Skeletal muscle cell (primary cell): ENCODE results near the gene ABCC1.
A peak's percentile ranks its signal among the peaks of the same experiment; 100 is the strongest.

ENCODE experiments used
- DNase-seq: peaks from one replicate; pipeline ENCODE4 v3.0.0-alpha.2; 2010; ENCODE audit warnings: low read depth
- H3K4me3 ChIP-seq: 2 replicates; pipeline ENCODE4 v1.5.1; 2011; ENCODE audit warnings: low read depth, mild to moderate bottlenecking, control low read depth, low read length, moderate library complexity

The ABCC1 gene

GRCh38 chr16:16113076-16113475 lies 163.7 kb downstream of the ABCC1 start:
- no peak overlapping the region for H3K4me3 ChIP-seq
- DNase-seq = no peak

DNA sequence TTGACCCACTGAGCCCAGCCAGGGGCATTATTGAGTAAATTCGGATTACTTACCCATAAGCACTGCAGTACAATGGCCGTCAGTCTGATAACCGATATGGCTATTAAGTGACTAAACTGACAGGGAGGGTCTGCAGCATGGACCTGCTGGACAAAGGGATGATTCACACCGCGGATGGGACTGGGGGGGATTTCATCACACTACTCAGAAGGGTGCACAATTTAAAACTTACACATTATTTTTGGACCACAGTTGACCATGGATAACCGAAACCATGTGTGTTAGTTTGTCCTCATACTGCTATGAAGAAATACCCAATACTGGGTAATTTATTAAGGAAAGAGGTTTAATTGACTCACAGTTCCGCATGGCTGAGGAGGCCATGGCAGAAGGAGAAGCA lies 167.4 kb downstream of the ABCC1 start:
- no peak for DNase-seq
- no peak overlapping the region for H3K4me3 ChIP-seq

DNA sequence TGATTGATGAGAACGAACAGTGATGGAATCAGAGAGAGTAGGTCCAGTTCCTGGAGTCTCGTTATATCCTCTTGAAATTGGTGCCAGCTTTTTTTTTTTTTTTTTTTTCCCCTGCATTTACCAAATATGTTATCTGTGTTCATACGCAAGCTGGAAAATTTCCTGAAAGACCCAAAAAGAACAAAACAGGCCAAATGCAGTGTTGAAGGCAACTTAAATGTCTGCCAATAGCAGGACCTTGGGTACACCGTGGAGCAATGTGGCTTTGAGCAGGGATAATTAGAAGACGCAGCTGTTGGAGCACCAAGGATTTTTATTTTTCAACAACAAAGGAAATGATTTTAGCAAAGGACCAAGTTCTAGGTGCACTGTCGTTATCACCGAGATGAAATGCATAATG lies 168.9 kb downstream of the ABCC1 start:
- DNase-seq = no peak

DNA sequence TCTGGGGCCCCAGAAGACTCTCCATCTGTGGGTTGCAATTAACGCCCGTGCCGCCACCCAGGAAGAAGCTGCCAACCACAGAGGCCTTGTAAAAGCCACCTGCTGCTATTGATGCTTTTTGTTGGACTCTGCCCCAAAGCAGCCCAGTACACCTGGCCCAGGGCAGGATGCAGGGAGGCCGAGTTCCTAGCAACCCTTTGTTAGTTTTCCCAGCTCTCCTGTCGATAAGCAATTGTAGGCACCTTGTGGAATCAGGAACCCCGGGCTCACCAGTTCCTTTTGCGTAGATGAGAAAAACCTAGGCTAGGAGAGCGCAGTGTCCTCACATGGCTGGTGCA lies 170.6 kb downstream of the ABCC1 start:
- H3K4me3 ChIP-seq = no peak overlapping the region
- DNase-seq = no peak

More for the DNA sequence above, 168.9 kb downstream of the ABCC1 start:
- H3K4me3 ChIP-seq = no peak overlapping the region

DNA sequence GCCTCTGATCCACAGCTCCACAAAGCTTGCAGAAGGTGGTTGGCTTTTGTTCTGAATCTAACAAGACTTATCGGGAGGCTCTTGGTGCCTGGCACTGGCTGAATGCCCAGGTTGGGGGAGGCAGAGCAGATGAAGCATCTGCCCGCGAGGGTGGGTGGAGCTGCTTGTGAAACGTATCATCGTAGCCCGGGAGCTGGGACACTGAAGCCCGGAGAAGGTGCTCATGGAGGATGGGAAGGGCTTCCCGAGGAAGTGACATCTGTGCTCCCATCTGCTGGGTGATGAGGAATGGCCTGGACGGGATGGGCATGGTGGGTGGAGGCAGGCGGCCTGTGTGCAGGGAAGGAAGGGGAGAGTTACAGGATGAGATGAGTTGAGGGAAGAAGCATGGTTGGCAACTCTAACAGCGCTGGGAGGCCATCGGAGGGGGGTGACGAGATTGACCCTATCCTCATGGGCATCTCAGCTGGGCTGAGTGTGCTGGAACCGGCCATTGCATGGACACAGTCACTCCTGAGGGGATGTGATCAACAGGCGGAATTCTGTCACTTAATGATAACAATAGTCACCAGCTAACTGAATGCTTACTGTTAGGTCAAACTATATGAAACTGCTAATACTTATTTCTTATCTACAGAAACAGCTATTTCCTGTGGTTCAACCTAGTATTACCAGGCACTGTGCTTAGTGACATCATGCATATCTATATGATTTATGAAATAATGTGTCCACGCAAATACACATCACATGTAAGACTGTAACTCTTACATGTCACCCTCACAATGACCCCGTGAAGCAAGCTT lies 171.2 kb downstream of the ABCC1 start:
- no peak for DNase-seq
- no peak overlapping the region for H3K4me3 ChIP-seq

- H3K4me3 ChIP-seq = no peak overlapping the region
- no peak for DNase-seq
These were observed 171.8 kb downstream of the ABCC1 start for GRCh38 chr16:16121185-16121727.

- no peak for DNase-seq
- H3K4me3 ChIP-seq = no peak overlapping the region
These were observed 172.8 kb downstream of the ABCC1 start for GRCh38 chr16:16122264-16122663.

GRCh38 chr16:16124438-16124837 lies 175.0 kb downstream of the ABCC1 start:
- DNase-seq = no peak
- no peak overlapping the region for H3K4me3 ChIP-seq

- H3K4me3 ChIP-seq = no peak overlapping the region
- no peak for DNase-seq
These were observed 175.6 kb downstream of the ABCC1 start for GRCh38 chr16:16124974-16125373.

DNA sequence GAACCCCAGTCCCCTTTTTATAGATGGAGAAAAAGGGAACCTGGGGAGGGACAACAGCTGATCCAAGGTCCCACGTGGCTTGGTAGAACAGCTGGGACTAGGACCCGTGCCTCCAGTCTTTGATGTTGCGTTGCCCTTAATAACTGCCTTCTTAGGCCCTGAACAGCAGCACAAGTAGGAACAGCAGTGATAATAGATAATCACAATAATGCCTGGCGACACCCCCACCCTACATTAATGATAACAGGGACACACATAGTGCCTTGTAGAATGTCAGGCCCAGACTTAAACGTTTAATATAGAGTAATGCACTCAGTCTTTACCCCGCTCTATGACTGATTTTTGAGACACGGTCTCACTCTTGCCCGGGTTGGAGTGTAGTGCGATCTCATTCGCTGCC lies 177.5 kb downstream of the ABCC1 start:
- no peak overlapping the region for H3K4me3 ChIP-seq
- no peak for DNase-seq

- H3K4me3 ChIP-seq = no peak overlapping the region
- DNase-seq = peak; percentile 25
These were observed 178.2 kb downstream of the ABCC1 start for GRCh38 chr16:16127469-16128116.

DNA sequence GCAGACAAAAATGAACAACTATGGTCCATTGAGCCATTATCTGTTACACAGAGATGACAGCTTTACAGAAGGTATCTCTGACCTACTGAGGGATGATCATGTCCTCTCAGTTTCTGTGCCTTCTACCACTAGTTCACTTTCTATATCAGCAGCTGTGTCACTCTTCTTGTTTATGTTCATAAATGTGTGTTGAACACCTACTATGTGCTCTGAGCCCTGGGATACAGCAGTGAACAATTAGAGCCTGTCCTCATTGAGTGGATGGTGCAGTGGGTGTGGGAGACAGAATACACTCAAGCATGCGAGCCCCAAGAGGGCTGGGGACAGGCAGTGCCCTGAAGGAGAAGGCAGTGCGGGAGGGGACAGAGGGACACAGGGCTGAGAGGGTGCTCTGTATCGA lies 181.8 kb downstream of the ABCC1 start:
- no peak overlapping the region for H3K4me3 ChIP-seq
- no peak for DNase-seq

DNA sequence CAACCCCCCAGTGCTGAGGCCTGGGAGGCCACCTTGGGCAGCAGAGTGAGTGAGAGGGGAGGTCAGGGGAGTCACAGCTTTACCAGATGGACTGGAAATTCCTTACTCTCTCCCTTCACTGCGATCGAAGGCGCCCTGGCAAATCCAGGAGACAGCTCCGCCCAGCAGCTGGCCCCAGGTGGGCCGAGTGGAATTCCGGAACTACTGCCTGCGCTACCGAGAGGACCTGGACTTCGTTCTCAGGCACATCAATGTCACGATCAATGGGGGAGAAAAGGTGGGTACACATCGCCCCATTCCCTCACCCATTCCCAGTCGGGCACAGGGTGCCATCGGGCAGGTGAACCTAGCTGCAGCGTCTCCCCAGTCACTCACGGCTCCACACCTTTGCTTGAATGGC lies 182.2 kb downstream of the ABCC1 start:
- H3K4me3 ChIP-seq = no peak overlapping the region
- DNase-seq = no peak

- no peak for DNase-seq
- H3K4me3 ChIP-seq = no peak overlapping the region
These were observed 184.7 kb downstream of the ABCC1 start for GRCh38 chr16:16133943-16134604.

DNA sequence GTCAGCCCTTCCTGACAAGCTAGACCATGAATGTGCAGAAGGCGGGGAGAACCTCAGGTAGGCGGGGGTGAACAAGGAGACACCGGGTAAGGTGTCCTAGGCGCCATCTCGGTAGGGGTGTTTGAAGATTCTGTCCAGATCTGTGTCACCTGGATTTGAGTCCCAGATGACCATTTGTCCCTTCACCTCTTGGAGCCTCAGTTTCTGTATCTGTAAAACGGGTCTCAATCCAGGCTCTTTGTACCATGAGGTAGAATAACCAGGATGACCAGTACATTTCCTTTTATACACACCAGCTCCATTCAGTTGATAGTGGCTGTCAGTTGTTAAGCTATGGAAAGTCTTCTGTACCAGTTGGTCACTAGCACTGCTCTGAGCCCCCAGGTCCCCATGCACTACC lies 187.2 kb downstream of the ABCC1 start:
- no peak overlapping the region for H3K4me3 ChIP-seq
- no peak for DNase-seq

DNA sequence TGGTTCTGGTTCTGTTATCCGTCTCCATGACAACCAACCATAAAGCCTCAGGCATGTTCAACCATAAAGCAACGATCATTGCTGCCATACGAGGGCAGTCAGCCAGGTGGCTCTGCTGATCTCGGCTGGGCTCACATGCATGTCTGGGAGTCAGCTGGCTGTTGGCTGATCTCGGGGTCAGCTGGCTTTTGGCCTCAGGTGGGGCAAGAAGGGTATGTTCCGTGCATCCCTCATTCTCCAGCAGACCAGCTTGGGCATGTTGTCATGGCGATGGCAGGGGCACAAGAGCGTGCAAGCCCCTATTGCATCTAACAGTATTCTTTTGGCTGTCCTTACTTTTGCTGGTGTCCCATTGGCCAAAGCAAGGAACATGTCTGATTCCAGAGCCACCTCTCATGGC lies 187.7 kb downstream of the ABCC1 start:
- no peak for DNase-seq
- no peak overlapping the region for H3K4me3 ChIP-seq

DNA sequence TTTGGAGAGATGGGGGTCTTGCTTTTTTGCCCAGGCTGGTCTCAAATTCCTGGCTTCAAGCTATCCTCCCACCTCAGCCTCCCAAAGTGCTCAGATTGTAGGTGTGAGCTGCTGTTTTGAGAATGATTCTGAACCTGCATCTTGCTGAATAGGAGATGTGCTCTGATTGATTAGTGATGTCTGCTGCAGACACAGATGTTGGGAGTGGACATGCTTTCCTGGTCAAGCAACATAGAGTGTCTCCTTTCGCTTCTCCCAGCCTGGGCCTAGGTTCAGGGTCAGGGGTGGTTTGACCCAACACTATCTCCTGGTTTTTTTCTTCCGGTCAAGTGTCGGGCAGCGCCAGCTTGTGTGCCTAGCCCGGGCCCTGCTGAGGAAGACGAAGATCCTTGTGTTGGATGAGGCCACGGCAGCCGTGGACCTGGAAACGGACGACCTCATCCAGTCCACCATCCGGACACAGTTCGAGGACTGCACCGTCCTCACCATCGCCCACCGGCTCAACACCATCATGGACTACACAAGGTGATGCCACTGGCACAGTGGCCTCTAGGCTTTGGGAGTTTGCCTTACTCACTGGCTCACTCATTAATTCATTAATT lies 188.7 kb downstream of the ABCC1 start:
- no peak overlapping the region for H3K4me3 ChIP-seq

DNA sequence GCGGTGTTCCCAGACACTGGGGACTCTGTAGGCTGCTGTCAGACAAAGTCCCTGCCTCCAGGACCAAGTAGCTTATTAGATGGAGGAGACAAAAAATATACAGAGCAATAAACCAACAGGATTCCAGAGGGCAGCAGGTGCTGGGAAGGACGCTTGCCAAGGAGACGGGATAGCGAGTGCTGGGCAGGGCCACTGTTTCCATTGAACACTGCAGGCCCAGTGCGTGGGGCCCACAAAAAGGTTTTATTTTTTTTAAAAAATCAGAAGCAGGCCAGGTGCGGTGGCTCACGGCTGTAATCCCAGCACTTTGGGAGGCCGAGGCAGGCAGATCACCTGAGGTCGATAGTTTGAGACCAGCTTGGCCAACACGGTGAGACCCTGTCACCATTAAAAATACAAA lies 189.6 kb downstream of the ABCC1 start:
- DNase-seq = no peak

More for the DNA sequence above, 188.7 kb downstream of the ABCC1 start:
- DNase-seq = no peak

DNA sequence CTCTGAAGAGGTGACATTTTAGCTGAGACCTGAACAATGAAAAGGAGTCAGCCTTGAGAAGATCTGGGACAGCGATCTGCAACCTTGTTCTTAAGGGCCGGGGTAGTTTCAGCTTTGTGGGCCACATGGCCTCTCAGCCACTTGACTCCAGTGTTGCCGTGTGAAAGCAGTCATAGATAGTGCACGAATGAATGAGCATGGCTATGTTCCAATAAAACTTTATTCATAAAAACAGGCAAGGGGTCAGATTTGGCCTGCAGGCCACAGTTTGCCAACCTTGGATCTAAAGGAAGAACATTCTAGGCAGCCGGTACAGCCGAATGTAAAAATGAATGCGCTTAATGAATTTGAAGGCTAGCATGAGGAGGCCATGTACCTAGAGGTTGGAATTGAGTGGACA lies 190.4 kb downstream of the ABCC1 start:
- no peak for DNase-seq
- H3K4me3 ChIP-seq = no peak overlapping the region

More for the DNA sequence above, 189.6 kb downstream of the ABCC1 start:
- H3K4me3 ChIP-seq = no peak overlapping the region

DNA sequence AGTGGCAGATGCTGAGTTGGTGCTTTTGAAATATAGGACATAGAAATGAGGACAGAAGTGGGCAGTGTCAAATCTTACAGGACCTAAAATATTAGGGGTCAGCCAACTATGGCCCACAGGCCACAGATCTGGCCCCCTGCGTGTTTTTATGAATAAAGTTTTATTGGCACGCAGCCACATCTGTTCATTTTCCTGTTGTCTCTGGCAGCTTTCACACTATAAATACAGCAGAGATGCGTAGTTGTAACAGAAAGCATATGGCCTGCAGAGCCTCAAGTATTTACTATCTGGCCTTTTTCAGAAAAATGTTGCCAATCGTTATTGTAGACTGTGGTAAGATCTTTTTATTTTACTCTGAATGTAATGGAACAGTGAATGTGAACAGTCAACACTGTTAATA lies 191.1 kb downstream of the ABCC1 start:
- no peak overlapping the region for H3K4me3 ChIP-seq
- DNase-seq = no peak
